Stromal cell of bone marrow (primary cell): ENCODE data around the gene ARMC12.
"Not testable (repeated sequence)": the region's sequence is repeated elsewhere in the genome, so short reads cannot be mapped to it uniquely, and the experiment has no call there.

Experiments
- DNase-seq: peaks from one replicate; pipeline ENCODE4 v3.0.0-alpha.2; 2012; ENCODE audit warnings: low read depth

The ARMC12 gene

DNA sequence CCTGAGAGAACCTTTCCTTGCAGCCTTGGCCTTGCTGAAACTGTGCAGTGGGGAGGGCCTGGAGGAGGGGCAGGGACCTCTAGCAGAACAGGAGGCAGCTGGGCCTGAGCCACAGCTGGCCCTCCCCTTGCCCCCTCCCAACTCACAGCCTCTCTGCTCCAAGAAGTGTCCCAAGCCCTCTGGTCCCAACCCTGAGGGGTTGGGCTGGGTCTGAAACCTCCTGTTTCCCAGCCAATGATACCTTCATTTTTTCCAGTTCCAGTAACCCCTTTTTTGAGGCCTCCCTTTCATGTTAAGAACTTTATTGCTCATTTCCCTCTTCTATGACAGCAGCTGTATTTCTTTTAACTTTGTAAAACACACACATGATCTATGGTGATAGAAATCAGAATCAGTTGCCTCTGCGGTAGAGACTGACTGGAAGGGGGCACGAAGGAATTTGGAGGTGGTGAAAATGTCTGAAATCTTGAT lies 17.9 kb upstream of the ARMC12 start:
- no peak for DNase-seq

DNA sequence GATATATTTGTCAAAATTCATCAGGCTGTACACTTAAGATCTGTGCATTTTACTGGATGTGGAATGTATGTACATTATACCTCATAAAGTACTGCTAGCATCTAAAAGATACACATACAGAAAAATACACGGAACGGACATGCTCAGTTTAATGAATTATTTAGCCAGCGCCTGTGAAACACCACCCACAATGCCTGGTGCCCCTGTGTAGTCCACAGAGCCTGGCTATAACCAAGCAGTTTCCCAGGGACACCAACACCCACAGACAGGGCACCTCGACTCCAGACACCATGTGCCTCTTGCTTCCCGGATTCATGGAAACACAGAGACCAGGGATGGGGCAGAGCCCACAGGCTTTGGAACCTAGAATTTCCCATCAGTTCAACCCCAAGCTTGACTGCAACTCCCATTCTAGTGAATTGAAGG lies 17.4 kb upstream of the ARMC12 start:
- DNase-seq, result no peak

DNA sequence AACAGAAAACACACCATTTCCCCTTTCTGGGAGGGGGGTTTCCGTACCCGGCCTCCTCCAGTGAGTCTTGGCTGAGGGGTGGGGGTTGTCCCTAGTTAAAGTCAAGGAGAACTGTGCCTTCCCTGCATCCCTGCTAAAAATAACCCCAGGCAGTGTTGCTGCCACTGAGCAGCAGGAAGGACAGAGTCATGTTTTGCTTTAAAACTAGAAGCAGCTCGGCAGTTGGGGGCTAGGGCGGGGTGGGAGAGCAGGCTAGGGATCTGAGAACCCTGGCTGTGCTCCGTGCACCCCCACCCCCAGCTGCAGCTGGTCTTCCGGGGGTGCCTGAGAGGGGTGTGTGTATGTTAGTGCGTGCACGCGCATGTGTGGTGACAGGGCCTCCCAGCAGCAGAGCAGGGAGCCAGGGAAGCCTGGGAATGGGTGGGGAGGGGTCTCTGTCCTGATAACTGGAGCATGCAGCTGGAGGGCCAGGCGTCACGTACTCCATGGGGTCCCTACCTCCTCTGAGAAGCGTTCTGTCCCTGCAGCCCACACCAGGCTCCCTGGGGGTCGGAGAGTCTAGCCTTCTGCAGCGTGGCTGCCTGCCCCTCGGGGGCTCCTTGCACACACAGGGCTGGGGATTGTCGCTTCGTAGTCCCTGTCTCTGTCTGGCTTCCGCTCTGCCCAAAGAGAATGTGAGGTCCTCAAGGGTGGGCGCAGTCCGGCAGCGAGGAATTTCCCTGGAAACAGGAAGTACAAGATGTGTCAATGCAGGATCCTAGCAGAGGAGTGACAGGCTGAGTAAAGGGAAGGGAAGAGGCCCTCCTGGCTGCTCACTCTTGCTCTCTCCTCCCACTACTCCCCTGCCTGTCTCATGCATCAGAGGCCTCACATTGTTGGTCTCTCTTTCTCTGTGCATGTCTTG lies 16.8 kb upstream of the ARMC12 start:
- no peak for DNase-seq

DNA sequence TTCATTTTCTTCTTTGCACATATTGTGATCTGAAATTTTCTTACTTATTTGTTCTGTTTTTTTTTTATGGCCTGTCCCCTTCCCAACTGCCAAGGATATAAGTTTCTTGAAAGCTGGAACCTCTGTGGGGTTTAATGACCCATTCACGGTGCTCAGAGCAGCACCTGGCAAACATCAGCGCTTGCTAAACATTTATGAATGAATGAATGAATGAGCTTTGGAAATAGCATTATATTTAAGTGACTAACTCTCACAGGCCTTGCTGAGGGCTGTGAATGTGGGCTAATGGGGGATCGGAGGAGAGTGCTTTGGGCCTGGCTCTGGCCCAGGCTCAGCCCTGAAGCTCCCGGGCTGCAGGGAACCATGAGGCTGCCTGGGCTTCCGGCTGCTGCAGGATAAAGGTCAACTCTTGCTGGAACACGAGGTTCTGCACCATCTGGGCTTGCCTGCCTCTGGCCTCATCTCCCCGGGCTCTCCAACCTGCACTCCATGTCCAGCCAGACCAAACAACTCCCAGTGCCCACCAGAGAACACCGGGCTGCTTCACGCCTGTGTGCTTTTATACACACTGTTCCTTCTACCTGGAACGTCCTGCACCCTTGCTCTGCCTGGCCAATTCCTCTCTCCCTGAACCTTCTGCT lies 14.6 kb upstream of the ARMC12 start:
- DNase-seq, result no peak

DNA sequence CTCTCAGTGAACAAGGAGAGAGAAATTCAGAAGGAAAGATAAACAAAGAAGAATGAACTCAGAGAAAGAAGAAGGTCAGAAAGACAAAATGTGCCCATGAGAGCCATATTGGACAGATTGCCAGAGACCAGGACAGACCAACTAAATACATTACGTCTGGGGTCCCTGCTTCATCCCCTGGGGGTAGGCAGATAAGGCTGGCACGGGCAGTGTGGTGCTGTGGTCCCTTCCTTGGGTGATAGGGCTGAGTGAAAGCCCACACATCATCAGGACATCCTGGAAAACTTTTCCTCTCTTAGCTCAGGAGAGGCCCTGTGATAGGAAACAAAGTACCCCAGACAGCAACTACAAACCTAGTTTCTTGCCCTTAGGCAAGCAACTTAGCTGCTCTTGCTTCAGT lies 13.2 kb upstream of the ARMC12 start:
- no peak for DNase-seq

DNA sequence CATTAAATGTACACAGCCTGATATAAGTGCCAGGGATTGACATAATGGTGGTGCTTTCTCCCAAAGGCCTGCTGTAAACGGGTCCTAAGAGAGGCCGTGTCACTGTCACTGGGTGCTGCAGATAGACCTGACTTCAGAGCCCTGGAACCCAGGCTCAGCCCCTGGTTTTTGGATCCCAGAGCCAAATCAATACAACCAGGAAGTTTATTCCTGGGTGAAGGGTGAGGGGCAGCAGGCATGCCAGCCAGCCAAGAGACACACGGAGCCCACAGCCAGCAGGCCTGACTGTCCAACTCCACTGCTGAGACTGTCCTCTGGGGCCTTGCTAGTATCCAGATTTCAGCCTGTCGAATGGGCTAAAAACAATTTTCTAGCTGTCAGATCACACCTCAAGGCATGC lies 12.8 kb upstream of the ARMC12 start:
- DNase-seq, result no peak

DNA sequence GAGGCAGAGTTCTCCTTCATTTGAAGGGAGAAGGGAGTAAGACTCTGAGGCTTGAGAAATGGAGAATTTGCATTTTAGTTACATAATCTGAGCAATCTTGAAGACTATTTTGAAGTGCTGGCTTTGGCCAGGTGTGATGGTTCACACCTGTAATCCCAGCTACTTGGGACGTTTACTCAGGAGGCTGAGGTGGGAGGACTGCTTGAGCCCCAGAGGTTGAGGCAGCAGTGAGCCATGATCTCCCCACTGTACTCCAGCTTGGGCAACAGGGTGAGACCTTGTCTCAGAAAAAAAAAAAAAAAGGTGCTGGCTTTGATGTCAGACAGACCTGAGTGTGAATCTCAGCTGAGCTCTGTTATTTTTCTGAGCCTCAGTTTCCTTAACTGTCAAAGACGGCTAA lies 12.4 kb upstream of the ARMC12 start:
- no peak for DNase-seq

DNA sequence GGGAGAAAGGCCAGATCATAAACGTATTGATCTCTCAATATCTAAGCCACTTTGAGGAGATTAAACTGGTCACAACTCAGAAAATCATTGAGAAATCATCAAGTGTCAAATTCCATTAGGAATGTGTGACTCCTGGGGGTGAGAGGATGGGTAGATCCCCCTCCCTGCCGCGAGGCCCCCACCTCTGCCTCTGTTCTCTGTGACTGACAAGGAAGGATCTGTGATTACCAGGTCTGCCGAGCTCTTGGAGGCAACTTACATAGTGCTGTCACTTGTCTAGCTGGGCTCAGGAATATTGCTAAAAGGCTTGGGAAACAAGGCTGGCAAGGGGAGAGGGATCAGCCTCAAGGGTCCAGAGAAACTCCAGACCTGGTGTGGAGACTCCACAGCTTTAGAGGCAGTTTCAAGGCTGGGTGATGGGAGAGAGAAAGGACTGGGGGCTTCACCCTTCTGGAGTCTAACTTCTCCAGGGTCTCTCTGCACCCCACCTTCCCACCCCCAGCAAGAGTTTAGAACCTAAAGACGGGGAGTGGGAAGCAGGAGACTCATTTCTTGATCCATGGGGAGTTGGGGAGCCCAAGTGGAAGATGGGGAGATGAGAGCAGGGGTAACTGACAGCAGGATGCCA lies 11.6 kb upstream of the ARMC12 start:
- no peak for DNase-seq

DNA sequence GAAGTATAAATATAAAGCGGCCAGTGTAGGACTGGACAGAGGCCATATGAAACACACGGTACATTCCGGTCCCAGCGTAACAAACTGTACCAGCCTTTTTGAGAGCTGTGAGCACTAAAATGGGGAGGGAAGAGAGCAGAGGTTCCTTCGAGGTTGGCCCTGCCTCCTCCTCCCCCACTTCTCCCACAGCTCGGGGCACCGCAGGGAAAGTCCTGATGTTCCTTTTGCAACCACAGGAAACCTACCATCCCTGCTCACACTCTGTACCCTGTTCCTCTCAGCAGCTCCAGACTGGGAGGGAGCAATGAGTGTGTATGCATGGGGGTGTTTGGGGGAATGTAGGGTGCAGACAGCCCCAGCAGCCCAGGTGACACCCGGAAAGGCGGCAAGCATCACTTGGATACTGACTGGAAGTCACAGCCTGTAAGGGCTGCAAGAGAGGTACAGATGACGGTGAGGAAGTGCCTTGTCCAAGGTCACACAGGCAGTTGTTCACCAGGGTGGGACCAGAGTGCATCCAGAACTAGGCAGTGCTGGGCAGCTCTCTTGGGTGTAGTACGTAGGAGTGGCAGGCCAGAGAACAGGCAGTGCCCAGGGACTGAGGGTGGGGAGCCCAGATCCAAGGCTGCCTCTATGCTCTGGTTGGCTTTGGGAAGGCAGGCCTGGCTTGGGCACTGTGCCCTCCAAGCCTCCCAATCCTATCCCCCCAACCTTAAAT lies 11.0 kb upstream of the ARMC12 start:
- no peak for DNase-seq

DNA sequence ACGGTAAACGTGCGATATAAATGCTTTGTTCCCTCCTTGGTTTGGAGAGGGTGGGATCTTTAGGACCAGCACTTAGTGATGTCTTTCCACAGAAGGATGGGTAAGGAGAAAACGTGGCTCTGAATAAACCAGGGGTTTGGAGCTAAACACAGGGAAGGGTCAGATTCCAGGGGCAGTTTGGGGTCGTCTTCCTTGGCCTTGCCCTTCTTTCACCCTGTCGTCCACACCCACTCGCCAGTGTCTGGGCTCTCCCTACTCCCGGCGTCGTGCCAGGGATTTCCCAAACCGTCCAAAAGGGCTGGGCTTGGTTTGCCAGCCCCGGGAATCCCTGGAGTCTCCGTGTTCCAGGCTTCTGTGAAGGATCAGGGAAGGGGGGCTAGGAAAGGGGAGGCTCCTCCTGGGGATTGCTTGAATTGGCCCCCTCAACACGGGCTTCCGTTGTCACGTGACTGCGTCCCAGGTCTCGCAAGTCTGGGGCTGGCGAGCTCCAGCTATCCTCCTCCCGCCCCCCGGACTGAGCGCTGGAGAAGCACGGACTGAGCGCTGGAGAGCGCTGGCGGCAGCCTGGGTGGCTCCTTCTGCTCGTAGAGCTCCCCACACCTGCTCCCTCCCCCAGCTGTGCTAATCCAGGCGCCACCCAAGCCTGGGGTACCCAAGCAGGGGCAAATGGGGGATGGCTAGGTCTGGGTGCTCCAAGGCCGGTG lies 9.4 kb upstream of the ARMC12 start:
- no peak for DNase-seq

DNA sequence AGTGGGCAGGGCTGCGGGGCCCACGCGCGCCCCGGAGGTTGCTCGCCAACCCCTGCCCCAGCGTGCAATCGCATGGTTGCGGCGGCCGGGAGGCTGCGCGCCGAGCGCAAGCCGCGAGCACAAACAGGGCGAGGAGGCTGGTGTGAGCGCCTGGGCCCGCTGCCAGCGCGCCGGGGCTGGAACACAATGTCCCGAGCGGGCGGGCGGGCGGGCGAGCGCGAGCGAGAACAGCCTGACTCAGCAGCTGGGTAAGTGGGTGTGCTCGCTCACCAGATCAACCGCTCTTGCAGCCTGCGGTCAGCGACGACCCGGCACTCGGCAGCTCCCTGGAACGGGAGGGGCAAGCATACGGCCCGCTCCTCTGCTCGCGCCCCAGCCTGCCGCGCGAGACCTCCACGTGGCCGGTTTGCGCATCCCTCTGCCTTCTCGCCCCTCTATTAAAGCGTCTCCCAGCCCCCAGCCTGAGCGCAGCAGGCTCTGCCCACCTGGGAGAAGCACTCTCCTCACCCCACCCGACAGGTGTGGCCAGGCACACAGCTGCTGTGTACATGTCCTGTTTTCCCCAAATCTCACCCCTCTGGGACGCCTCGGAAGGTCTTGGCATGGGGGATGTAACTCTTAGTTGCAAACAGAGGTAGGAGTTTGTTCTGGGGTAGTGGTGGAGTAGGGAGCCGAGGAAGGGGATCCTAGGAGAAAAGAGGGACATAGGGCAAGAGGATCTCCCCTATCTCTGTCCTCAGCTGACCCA lies 8.7 kb upstream of the ARMC12 start:
- DNase-seq, result peak; percentile 86

DNA sequence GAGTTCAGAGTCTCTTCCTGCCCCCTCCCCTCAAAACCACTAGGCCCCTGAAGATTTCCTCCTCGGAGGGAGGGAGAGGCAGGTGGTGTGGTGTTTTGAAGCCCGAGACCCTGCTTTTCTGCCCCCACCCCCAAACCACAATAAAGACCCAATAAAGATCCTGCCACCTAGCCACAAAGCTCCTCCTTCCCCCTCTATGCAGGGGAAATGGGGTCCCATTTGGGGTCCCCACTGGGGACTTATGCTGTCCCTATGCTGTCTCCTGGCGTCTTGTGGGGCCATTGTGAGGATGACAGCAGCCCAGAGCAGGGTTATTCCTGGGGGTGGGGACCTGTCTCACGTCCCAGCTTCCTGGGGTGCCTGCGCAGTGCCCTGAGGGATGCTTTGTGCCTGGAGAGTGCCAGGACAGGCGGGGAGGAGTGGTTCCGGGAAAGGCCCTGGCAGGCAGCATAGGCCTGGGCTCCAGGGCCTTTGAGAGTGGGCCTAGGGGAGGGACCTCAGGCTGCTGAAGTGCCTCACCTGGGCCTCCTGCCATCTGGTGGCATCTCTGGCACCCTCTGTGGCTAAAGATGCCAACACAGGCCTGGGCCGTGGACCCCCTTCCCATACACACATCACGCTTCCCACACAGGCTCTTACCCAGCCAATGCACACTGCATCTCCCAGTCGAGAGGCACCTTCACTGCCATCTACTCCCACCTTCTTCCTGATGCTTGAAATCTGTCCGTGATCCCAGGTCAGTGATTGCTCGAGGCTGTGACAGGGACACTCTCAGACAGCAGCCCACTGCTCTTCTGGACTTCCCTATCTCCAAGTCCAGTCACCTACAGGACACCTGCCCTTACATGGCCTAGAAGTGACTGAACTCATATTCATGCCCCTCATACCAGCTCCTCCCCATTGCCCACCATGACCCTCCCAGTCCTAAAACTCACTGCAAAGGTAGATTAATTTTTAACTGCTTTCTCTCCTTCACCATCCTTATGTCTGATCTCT lies 7.9 kb upstream of the ARMC12 start:
- DNase-seq, result no peak

DNA sequence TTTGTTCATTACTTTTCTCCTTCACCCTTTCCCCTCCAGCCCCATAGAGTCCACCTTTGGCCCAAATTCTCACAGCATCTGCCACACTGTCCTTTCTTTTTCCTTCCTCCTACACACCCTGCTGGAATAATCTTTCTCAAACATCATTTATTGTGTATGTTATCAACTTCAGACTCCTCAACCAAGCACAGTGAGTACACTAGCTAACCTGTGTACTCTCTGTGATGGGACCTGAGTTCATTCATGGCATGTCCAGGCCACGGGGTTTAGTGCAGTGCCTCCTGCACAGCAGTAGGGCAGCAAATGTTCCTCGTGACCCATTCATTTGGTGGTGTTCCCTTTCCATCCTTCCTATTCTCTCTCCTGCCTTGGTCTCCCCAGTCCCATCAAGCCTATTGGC lies 7.1 kb upstream of the ARMC12 start:
- no peak for DNase-seq

DNA sequence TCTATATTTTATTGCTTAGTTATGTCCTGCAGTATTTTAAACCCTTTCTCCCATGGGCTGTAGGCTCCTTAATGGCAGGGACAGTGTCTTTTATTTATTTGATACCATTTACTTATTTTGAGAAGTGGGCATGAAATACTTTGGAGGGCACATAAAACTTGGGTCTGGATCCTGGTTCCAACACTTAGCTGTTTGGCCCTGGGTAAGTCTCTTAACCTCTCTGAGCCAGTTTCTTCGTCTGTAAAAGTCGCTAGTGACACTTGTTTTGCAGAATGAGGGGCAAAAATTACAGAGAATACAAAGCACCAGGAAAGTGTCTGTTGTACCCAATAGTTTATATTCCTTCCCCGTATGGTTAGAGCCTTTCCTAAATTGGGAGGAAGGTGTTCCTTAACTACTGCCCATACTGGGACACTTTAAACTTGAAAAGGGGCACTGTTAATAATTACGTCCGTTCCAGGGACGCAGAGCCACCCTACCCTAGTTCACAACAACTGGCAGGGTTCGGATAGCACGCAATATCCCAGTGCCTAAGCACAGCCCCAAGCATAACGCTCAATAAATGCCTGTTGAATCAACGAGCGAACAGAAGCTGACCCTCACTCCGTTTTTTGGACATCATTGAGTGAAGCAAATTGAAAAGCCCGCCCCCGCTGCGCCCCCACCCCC lies 6.0 kb upstream of the ARMC12 start:
- no peak for DNase-seq

DNA sequence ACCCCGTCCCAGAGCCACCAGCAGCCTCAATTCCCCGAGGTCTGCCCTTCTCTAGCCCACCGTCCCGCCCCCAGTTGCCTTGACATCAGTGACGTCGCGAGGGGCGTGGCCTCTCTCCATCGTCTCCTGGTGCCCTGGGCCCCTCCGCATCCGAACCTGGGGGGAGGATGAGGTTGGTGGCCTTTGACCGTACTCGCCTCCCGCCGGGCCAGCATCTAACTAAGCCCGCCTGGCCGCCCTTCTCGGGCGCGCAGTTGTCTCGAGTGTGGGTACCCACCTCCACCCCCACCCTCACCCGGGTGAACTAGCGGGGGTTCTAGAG lies 5.5 kb upstream of the ARMC12 start:
- peak; percentile 60 for DNase-seq

DNA sequence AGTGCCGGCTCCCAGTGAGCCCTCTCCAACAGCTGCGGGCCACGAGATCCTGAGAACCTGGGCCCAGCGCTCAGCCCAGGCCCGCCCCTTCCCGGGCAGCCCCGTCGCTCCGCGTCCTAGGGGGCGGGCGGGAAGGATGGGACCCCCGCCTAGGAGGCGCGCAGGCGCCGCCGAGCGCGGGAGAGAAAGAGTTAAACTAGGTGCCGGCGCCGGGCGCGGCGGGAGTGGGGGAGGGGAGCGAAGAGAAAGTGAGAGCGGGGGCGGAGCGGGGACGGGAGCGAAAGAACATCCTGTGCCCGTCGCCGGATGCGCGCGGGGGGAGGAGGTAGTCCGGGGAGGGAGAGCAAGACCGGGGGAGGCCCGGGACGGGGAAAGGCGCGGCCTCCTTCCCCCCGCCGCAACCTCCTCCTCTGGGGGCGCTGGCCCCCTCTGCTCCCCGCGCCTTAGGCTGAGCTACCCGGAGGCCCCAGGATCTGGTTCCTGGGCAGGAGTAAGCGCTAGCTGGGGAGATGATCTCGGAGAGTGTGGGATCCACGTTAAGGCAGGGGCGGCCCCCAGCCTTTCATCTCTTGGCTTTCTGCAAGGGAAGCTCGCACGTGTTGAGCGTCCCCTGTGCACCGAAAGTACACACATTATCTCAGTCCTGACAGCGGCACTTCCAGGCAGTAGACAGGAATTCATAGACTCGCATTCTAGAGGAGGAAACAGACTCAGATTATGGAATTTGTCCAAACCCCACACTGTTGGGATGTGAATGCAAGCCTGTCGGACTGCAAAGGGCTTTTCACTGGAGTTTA lies 4.9 kb upstream of the ARMC12 start:
- DNase-seq, result peak; percentile 56

DNA sequence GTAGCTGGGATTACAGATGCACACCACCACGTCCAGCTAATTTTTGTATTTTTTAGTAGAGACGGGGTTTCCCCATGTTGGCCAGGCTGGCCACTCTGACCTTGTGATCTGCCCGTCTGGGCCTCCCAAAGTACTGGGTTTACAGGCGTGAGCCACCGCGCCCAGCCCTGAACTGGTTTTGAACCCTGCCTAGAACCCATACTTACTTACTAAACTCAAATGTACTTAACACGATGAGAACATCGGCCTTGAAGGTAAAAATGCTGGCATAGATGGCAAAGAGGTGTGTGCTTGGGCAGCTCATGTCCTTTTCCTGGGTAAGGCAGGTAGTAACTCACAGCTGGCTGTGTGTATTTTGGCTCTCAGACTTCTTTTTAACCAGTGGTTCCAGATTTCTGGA lies 3.2 kb upstream of the ARMC12 start:
- DNase-seq, result no peak

DNA sequence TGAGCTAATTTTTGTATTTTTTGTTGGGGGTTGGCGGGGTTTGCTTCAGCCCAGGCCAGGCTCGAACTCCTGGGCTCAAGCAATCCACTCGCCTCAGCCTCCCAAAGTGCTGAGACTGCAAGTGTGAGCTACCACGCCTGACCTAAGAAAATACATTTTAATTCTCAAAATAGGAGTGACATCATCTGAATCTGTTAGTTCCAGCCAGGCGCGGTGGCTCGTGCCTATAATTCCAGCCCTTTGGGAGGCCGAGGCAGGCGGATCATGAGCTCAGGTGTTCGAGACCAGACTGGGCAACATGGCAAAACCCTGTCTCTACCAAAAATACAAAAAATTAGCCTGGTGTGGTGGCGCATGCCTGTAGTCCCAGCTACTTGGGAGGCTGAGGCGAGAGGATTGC lies 2.5 kb upstream of the ARMC12 start:
- DNase-seq, result not testable (repeated sequence)

DNA sequence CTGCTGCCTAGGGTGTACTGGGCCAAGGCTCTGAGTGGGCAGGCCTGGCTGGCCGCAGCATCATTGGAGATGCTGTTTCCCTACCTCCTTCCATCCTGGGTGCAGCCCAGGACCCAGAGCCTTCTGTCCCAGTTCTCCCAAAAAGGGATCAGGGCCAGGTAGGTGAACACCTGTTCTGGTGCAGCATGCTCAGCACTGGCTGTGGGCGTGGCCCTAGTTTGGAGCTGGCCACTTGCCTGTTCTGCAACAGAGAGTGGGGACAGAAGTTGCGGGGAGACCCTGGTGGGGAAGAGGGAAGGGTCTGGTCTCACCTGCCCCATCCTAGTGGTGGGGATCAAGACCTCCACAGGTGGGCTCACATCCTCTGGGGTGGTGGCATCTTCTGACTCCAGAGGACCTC lies 1.4 kb upstream of the ARMC12 start:
- DNase-seq, result no peak
